Measurements from ENCODE around the gene UBALD1.

UBALD1 gene

GRCh38 chr16:4641895-4642294 lies 27.2 kb upstream of the UBALD1 start:
- no peak for DNase-seq

- DNase-seq, result no peak
These were observed 26.6 kb upstream of the UBALD1 start for GRCh38 chr16:4641306-4641687.

- DNase-seq, result no peak
These were observed 26.1 kb upstream of the UBALD1 start for GRCh38 chr16:4640572-4641305.

DNA sequence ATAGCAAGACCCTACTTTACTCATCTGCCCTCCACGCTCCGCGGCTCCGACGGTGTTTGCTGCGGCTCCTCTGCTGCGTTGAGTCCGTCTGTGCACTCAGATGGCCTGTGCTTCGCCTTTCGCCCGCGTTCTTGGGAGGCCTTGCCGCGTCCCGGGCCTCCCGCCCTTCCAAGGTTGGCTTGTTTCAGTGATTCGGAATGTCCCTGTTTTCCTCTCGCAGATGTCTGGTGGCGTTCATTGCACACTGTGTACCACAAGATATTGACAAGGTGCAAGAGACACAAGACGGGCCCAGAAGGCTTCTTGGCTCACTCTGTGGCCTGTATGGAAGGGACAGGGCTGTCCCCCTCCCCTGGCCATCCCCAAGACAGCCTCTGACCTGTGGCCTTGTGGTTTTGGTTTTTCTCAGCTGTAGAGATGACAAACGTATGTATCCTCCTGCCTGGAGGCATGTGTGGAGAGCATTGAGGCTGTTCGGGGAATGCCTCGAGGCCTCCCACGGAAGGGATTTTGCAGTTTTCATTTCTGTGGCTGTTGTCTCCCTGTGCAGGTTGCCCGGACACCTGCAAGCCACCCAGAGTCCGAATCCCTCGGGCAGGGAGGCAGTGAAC lies 25.3 kb upstream of the UBALD1 start:
- no peak for DNase-seq

DNA sequence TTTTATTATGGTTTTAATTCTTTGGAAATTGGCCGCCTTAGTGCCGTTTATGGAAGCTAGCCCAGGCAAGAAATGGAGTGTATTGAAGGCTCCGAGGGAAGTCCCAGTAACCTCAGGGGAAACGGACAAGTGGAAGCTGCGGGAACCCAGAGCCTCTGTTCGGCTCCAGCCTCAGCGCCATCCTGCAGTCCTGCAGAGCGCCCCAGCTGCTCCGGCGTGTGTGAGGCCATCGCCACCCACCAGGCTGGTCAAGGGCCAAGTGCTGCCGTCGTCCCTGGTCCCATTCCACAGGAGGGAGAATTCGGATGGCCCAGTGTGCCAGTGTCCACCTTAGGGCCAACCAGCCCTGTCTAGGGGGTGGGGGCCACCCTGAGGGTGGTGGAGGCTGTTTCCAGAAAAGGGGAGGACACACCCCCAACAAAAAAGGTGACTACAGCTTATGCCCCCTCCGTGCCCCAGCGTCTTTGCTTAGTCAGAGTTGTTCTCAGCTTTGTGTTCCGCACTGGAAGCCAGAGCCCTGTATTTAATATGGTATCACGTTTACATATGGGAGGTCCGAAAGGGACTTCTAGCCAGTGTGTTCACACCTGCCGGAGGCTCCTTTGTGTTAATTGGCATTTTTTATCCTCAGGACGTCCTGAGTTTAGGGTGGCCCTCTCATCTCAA lies 22.9 kb upstream of the UBALD1 start:
- DNase-seq, result no peak

- no peak for DNase-seq
These were observed 21.5 kb upstream of the UBALD1 start for GRCh38 chr16:4636196-4636595.

DNA sequence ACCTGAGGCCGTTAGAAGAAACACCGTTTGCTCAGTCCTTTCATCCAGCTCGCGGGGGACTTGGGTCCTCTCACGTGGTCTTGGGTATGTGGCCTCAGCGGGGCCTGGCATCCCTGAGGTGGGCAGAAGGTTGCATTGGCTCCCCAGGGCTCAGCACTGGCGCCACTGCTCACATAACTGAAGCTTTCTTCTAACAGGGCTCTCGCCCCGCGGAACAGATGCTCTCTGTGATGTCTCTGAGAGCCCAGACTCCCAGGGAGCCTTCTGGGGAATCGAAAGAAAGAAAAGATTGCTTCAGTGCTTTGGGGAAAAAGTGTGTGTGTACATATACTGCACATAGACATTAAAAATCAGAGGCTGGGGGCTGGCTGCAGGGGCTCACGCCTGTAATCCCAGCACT lies 20.1 kb upstream of the UBALD1 start:
- no peak for DNase-seq

DNA sequence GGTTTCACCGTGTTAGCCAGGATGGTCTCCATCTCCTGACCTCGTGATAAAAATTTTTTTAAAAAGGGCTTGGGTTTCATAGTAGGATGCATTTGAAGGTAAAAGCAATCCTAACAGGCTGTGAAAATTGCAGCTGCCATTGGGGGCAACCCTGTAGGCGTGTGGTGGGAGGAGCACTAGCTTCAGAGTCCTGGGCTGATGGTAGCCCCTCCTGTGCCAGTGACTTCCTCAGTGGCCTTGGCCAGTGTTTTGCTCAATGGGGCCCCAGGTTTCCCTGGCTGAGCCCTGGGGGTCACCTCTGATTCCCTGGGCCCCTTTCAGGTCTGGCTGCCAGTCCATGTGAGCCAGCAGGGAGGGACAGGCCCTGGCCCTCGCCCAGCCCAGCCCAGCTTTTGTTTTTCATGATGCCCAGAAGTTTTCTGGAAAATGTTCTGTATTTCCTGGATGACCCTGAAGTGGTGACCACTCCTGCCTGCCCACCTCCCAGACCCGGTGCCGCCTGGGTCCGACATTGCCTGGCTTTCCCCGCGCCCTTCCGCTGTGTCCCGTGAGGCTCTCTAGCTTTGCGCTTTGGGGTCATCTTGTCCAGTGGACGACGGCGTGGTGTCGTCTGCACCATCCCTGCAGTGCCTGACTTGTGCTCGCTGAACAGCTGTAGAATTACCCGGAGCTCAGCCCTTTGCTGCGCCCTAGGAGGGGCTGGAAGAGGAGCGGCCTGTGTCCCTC lies 19.4 kb upstream of the UBALD1 start:
- DNase-seq, result no peak

DNA sequence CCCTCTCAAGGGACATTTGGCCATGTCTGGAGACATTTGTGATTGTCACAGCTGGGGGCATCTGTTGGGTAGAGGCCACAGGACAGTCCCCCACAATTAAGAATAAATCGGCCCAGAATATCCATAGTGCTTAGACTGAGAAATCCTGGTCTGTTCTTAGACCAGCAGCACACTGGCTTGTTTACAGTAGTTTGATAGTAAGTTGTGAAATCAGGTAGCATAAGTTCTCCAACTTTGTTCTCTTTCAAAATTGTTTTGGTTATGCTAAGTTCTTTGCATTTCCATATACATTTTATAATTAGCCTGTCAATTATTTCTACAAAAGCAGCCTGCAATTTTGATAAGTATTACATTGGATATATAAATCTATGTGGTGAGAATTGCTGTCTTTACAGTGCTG lies 16.8 kb upstream of the UBALD1 start:
- DNase-seq, result no peak

GRCh38 chr16:4628283-4628682 lies 13.6 kb upstream of the UBALD1 start:
- no peak for DNase-seq

DNA sequence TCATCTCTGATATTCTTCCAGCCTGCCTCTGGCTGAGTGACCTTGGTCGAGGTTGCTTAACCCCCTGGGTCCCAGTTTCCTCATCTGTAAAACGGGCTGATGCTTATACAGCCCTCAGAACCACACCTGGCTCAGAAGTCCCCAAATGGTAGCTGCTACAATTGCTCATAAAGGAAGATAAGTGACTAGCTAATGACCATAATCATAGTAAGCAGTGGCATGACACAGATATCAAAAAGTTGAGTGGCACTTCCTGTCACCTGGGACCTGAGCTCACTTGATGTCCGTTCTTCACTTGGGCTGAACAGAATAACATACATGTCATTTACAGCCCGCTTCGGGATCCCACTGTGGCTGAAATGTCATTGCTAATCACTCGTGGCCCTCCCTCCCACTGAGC lies 11.7 kb upstream of the UBALD1 start:
- DNase-seq, result no peak

DNA sequence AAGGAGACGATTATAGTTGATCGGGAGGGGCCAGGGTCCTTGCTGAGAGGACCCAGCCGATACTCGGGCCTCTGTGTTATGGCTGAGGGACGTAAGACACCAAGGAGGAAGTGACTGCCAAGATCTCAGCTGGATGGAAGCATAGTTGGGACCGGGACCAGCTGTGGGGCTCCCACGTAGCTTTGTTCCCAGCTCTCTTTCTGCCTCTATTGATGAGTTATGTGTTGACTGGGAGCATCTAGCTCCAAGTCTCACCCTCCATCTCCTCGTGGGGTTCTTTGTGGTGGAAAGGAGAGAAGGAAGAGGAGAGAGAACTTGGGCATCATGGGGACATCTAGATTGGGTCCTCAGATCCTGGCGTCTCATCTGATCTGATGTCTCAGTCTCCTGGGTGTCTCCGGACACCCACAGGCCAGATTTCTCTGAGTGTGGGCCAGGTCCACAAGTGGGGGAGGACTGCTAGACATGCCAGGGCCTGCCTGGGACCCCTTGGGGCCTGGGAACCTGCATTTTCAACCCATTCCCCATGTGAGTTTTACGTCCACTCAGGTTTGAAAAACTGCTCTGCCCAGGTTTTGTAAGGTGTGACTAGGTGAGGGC lies 11.0 kb upstream of the UBALD1 start:
- no peak for DNase-seq

- DNase-seq, result peak; percentile 49
These were observed 10.3 kb upstream of the UBALD1 start for GRCh38 chr16:4624827-4625559.

DNA sequence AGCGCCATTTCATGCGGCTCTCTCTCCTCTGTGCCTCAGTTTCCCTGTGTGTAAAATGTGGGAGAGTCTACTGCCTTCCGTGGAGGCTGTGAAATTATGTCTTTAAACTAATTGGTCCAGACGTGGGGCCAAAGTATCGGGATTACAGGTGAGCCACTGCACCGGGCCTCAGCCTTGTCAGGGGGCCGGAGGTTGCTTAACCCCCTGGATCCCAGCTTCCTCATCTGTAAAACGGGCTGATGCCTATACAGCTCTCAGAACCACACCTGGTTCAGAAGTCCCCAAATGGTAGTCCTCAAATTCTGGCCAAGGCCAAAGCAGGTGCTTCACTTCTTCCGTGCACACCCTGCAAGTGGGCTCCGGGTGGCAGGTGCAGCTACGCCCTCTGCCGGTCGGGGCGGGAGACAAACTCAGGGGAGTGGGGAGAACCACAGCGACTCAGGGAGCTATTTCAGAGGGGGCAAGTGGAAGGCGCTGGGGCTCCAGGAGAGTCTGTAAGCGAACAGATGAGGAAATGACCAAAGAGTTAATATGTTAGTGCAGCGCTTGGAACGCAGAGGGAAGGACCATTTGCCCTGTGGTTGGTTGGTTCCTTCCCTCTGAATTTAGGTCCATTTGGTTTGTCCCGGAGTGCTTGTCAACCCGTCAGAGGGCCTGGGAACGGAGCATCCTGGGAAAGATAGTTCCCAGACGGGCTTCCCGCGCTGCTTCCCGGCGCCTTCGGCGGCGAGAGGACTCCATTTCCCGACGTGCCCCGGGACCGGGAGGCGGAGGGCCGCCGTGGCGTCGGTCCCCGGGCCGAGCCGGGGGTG lies 9.5 kb upstream of the UBALD1 start, which contains the start of gene MGRN1:
Gene MGRN1, plus strand, starts transcription at position 812 of the 812 bp plus-strand sequence. CDS start 135 bp downstream, outside the sequence.
- DNase-seq, result peak; percentile 97

GRCh38 chr16:4623593-4623992 lies 8.9 kb upstream of the UBALD1 start:
- DNase-seq, result no peak

- DNase-seq, result peak; percentile 16
These were observed 4.1 kb upstream of the UBALD1 start for GRCh38 chr16:4618645-4619418.

- DNase-seq, result no peak
These were observed 3.2 kb upstream of the UBALD1 start for GRCh38 chr16:4617880-4618279.

DNA sequence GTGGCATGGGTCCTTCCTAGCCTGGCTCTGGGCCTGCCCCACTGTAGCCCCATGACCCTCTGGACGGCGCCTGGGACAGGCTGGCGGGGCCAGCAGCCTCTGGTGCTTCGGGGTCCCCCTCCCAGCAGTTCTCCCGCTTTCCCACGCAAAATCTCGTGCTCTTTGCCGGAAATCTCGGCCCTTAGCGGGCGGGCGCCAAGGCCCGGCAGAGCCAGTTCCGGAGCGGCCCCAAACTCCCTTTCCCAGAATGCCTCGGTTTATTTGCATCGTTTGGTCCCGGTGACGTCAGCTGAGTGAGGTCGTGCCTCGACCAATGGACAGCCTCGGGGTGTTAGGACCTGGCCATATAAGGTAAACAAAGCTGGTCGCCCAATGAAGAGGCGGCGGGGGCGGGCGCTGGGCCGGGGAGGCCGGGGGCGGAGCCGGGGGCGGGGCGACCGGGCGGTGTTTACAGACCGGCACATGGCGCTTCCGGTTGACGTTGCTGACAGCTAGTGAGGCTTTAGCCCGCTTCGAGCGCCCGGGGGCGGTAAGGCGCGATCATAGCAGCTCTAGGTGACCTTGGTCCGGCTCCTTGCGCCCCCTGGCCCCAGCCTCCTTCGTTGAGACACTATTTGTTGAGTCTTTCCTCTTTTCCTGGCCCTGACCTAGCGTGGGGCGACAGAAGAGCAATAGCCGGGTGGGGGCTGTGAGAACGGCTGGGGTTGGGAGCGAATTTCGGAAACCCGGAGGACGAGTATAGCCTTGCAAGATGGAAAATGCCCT lies 1.5 kb upstream of the UBALD1 start:
- DNase-seq, result peak; percentile 100

DNA sequence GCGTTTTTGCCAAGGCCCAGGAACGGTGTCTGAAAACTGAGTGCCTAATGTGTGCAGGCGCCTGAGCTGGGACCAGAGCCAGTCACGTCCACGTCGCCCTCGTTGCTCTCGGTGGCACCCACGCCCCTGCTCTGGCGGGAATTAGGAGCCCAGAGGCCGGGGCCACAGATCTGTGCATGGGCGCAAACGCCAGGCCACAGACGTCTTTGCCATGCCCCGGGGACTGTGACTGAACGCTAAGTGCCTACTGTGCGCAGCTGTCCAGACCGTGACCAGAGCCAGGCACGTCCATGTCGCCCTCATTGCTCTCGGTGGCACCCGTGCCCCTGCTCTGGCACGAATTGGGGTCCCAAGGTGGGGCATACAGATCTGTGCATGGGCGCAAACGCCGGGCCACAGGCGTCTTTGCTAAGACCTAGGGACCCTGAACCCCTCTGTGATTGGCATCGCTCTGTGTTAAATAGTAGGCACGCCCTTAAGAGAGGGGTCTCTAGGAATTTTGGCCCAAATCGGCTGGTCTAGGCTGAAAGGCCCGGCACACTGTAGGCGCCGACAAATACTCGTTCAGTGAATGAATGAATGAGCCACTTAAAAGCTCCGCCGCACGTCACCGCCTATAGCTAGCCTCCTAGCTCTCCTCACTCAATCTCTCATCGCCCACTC lies 827 bp upstream of the UBALD1 start:
- no peak for DNase-seq
